ENCODE results near the gene PSME2. TPM values are rescaled to one million over a fixed set of nuclear protein-coding genes. Genes with fewer than 3 reads are reported as not detected.
A peak's percentile ranks its signal among the peaks of the same experiment; 100 is the strongest.

The PSME2 gene
- total RNA-seq, 1 experiment from 2014 or later, result 153 TPM

DNA sequence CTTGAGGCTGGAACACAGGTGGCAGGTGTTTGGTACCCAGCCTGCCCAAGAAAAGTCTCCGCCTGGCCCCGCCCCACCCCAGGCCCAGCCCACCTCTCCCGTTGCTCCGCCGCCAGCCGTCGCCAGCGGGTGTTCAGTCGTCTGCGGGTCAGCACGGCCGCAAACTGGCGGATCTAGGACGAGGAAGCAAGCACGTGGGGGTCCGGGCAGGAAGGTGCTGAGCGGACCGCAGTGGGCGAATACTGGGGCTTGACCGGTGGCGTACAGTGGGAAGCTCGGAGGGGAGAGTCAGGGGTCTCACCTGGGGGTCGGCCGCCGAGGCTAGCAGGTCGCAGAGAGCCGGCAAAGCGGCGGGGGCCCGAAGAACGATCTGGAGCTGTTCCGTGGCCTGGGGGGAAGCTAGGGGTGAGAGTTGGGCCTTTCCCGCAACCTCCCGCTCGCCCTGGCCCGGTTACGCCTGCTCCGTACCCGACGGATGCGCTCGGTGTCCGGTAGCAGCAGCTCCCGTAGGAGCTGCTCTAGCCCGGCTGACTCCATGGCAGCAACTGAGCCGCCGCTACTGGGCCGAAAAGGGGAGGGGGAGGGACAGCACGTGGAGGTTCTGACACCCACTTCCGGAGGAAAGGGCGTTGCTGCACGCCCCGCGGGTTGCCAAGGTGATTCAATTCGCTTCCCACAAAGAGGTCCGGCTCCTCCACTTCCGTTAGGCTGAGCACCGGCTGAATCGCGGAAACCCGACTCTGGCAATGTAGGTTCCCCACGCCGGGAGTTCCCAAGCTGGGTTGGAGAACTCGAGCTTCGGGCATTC is 42.0 kb upstream of the PSME2 start, which contains the start of gene IPO4:
Gene IPO4 (minus strand): TSS at position 566 of the 808 bp plus-strand sequence. CDS start 29 bp downstream, at position 537.
- no peaks in the 10 kb centered on the region for H3K27me3 ChIP-seq (ENCODE audit: insufficient read depth, low read depth)
- H3F3A ChIP-seq (ENCODE audit: insufficient read depth, low read depth), result peaks cover 3% of the 10 kb centered on the region; the same call in 1 of the 2 replicates
- H3K4me2 ChIP-seq, result peak within 1 kb of the TSS; percentile 93
- TF ChIP-seq, protein P1, sequence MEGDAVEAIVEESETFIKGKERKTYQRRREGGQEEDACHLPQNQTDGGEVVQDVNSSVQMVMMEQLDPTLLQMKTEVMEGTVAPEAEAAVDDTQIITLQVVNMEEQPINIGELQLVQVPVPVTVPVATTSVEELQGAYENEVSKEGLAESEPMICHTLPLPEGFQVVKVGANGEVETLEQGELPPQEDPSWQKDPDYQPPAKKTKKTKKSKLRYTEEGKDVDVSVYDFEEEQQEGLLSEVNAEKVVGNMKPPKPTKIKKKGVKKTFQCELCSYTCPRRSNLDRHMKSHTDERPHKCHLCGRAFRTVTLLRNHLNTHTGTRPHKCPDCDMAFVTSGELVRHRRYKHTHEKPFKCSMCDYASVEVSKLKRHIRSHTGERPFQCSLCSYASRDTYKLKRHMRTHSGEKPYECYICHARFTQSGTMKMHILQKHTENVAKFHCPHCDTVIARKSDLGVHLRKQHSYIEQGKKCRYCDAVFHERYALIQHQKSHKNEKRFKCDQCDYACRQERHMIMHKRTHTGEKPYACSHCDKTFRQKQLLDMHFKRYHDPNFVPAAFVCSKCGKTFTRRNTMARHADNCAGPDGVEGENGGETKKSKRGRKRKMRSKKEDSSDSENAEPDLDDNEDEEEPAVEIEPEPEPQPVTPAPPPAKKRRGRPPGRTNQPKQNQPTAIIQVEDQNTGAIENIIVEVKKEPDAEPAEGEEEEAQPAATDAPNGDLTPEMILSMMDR (conservative IDR thresholded peaks at IDR 0.05), result no peak
- TF ChIP-seq EZH2 (IDR thresholded peaks at IDR 0.05; ENCODE audit: low read depth), result no peak
- intact Hi-C loops (cut with micrococcal nuclease; ENCODE audit: unreplicated experiment), result loop anchor here (1.0 kb wide), 1 partner anchor 27 kb away; the partner anchor contains the start of gene IRF9
- peaks cover 11% of the 10 kb centered on the region for H3K4me1 ChIP-seq (replicated peaks; ENCODE audit: insufficient read depth)
- no peaks in the 10 kb centered on the region for H3K36me3 ChIP-seq (ENCODE audit: low read depth)
- ChIA-PET POLR2A (ENCODE audit: unreplicated experiment) (interaction anchor here (1.4 kb wide), 1 partner anchor 54 kb away, joined by 8 read pairs; the partner anchor contains the start of gene TINF2), CTCF (interaction anchor here (0.5 to 0.8 kb wide), 2 partner anchors 27 to 154 kb away, joined by 3 read pairs; partner anchors contain the start of gene IRF9)
- no peaks in the 10 kb centered on the region for H3K9me3 ChIP-seq (ENCODE audit: insufficient read depth, low read depth)
- BruUV-seq (replicated peaks), result TSS peak; percentile 76
- H4K20me1 ChIP-seq (ENCODE audit: insufficient read depth), result no peaks in the 10 kb centered on the region
- peak within 1 kb of the TSS; percentile 77 for H2AFZ ChIP-seq
- peak; percentile 86 to 87 for DNase-seq
- peak within 1 kb of the TSS; percentile 88 for H3K4me3 ChIP-seq
- no peaks in the 10 kb centered on the region for H3K9me2 ChIP-seq (ENCODE audit: insufficient read depth)
- H3K27ac ChIP-seq, result peak within 1 kb of the TSS; percentile 61
- peaks cover 17% of the 10 kb centered on the region for H3K79me2 ChIP-seq (ENCODE audit: low read depth)

DNA sequence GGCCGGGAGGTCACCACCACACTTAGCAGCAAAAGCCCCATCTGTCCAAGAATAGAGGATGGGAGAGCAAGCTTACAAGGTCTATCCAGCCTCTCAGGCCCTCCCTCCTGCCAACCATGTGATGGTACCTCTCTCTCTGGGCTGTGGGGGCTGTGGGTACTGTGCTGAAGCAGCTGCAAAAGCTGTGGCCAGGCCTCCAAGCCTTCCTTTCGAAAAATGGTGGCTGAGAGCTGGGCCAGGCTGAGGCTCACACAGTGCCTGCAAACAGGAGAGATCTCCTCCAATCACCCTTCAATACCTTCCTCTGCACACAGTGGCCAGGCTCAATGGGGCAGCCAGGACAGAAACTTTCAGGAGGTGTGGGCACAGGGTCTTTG is 41.1 kb upstream of the PSME2 start:
- Histone ChIP-seq H3K27ac (no peak overlapping the region), H3K36me3 (ENCODE audit: low read depth) (no peaks in the 10 kb centered on the region), H3K9me3 (ENCODE audit: insufficient read depth, low read depth) (no peaks in the 10 kb centered on the region), H3K4me1 (replicated peaks; ENCODE audit: insufficient read depth) (peaks cover 11% of the 10 kb centered on the region), H3K79me2 (ENCODE audit: low read depth) (peaks cover 17% of the 10 kb centered on the region), H4K20me1 (ENCODE audit: insufficient read depth) (no peaks in the 10 kb centered on the region), H2AFZ (no peak overlapping the region), H3K4me3 (peak overlapping the region; percentile 88), H3K4me2 (peak overlapping the region; percentile 93), H3K27me3 (ENCODE audit: insufficient read depth, low read depth) (no peaks in the 10 kb centered on the region), H3F3A (ENCODE audit: insufficient read depth, low read depth) (peaks cover 3% of the 10 kb centered on the region; the same call in 1 of the 2 replicates), H3K9me2 (ENCODE audit: insufficient read depth) (no peaks in the 10 kb centered on the region)
- BruUV-seq (replicated peaks), result no TSS peak
- no peak for DNase-seq
- intact Hi-C loops (cut with micrococcal nuclease; ENCODE audit: unreplicated experiment), result no loop called here
- POLR2A ChIA-PET (ENCODE audit: unreplicated experiment), result no interaction called here
- TF ChIP-seq, protein P1 (conservative IDR thresholded peaks at IDR 0.05), result no peak
- TF ChIP-seq EZH2 (IDR thresholded peaks at IDR 0.05; ENCODE audit: low read depth), result no peak
- CTCF ChIA-PET, result no interaction called here

DNA sequence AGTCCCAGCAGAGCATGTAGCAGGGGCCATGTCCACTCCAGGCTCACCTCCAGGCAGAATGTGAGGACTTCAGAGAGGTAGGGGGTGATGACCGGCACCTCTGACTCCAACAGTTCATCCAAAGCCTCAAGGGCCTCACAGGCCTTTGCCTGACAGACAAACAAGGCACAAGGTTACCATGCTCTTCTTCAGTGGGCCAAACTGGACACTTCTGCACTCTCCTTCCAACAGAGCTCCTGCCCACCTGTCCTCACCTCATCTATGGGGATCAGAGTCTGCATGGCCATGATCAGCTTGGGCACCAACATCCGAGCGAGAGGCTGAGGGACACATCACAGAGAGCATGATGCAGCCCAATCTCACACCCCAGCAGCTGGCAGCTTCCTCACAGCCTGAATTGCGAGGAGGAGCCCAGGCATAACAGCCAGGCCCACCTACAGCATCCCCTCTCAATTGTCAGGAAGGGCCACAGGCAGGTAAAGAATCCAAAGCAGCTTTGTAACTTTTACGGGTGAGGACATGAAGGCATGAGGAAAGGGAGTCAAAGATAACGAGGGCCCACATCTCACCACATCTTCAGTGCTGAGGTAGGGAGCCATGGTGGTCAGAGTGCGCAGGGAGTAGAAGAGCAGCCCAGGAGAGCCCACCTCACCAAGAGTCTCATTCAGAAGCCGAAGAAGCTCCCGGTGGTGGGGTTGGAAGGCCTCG is 40.6 kb upstream of the PSME2 start:
- H3K9me3 ChIP-seq (ENCODE audit: insufficient read depth, low read depth), result no peaks in the 10 kb centered on the region
- no peak overlapping the region for H2AFZ ChIP-seq
- no peaks in the 10 kb centered on the region for H3K9me2 ChIP-seq (ENCODE audit: insufficient read depth)
- TF ChIP-seq, protein P1 (conservative IDR thresholded peaks at IDR 0.05), result no peak
- no peak for TF ChIP-seq EZH2 (IDR thresholded peaks at IDR 0.05; ENCODE audit: low read depth)
- DNase-seq, result no peak
- H3K4me2 ChIP-seq, result peak overlapping the region; percentile 93; the same call in 1 of the 2 replicates
- peaks cover 14% of the 10 kb centered on the region for H3K79me2 ChIP-seq (ENCODE audit: low read depth)
- H3K4me1 ChIP-seq (replicated peaks; ENCODE audit: insufficient read depth), result peaks cover 11% of the 10 kb centered on the region
- intact Hi-C loops (cut with micrococcal nuclease; ENCODE audit: unreplicated experiment), result no loop called here
- H3F3A ChIP-seq (ENCODE audit: insufficient read depth, low read depth), result peaks cover 3% of the 10 kb centered on the region; the same call in 1 of the 2 replicates
- H4K20me1 ChIP-seq (ENCODE audit: insufficient read depth), result no peaks in the 10 kb centered on the region
- H3K27ac ChIP-seq, result no peak overlapping the region
- ChIA-PET CTCF (no interaction called here), POLR2A (ENCODE audit: unreplicated experiment) (no interaction called here)
- H3K27me3 ChIP-seq (ENCODE audit: insufficient read depth, low read depth), result no peaks in the 10 kb centered on the region
- no TSS peak for BruUV-seq (replicated peaks)
- H3K4me3 ChIP-seq, result no peak overlapping the region
- no peaks in the 10 kb centered on the region for H3K36me3 ChIP-seq (ENCODE audit: low read depth)
